CD14-positive monocyte (primary cell): ENCODE data around the gene ARHGAP40. TPM values are rescaled to one million over a fixed set of nuclear protein-coding genes. Genes with fewer than 3 reads are reported as not detected.

Experiments
- DNase-seq, 3 donors: peaks; one replicate each; pipeline ENCODE4 v3.0.0-alpha.2; 2011 to 2022
- H2AFZ ChIP-seq: 2 replicates; pipeline ENCODE4 v1.6.0; 2012; ENCODE audit warnings: mild to moderate bottlenecking, low read depth, low read length, inconsistent platforms; ENCODE audit not compliant: insufficient read depth, poor library complexity, severe bottlenecking
- H3K27ac ChIP-seq, 2 donors: 1 replicate in 1 of 2; 2 replicates in 1 of 2; pipeline ENCODE4 v1.5.1; 2012 to 2013; ENCODE audit warnings: low read length in 2 of 2, control low read depth in 1 of 2, inconsistent platforms in 1 of 2, low read depth in 1 of 2, mild to moderate bottlenecking in 1 of 2
- H3K27me3 ChIP-seq, 2 donors: one replicate each; pipeline versions ENCODE4 v1.6.0 to v1.6.1; 2011 to 2013; ENCODE audit warnings: low read length in 2 of 2; ENCODE audit not compliant: control insufficient read depth in 2 of 2, insufficient read depth in 2 of 2
- H3K36me3 ChIP-seq, 2 donors: replicated peaks in 1 of 2; 1 replicate in 1 of 2; 2 replicates in 1 of 2; pipeline versions ENCODE4 v1.5.1 to v1.6.1; 2012 to 2013; ENCODE audit warnings: low read length in 2 of 2, control low read depth in 1 of 2, inconsistent platforms in 1 of 2, mild to moderate bottlenecking in 1 of 2; ENCODE audit not compliant: insufficient read depth in 2 of 2, control insufficient read depth in 1 of 2
- H3K4me1 ChIP-seq, 2 donors: 1 replicate in 1 of 2; 2 replicates in 1 of 2; pipeline versions ENCODE4 v1.5.1 to v1.6.1; 2012 to 2013; ENCODE audit warnings: low read length in 2 of 2, control low read depth in 1 of 2, inconsistent platforms in 1 of 2, mild to moderate bottlenecking in 1 of 2, moderate library complexity in 1 of 2; ENCODE audit not compliant: insufficient read depth in 2 of 2, control insufficient read depth in 1 of 2
- H3K4me2 ChIP-seq: replicated peaks from 2 replicates; pipeline ENCODE3; 2012; ENCODE audit warnings: low read length, moderate library complexity, mild to moderate bottlenecking; ENCODE audit not compliant: poor library complexity, severe bottlenecking; ENCODE audit errors: extremely low read depth
- H3K4me3 ChIP-seq, 3 experiments: fragments of 200-600 bp in 1 of 3; sonication (generic) in 1 of 3; replicated peaks in 1 of 3; 1 replicate in 2 of 3; 2 replicates in 1 of 3; pipeline ENCODE4 v1.5.1; 2011 to 2013; ENCODE audit warnings: low read length in 3 of 3, mild to moderate bottlenecking in 3 of 3, control low read depth in 2 of 3, low read depth in 2 of 3, inconsistent platforms in 1 of 3, moderate library complexity in 1 of 3
- H3K79me2 ChIP-seq: 2 replicates; pipeline ENCODE4 v1.6.0; 2012; ENCODE audit warnings: mild to moderate bottlenecking, control low read depth, inconsistent platforms, low read length, moderate library complexity; ENCODE audit not compliant: insufficient read depth
- H3K9ac ChIP-seq: 2 replicates; pipeline ENCODE4 v1.6.0; 2017; ENCODE audit warnings: low read length, mild to moderate bottlenecking; ENCODE audit not compliant: insufficient read depth, poor library complexity, severe bottlenecking
- H3K9me3 ChIP-seq, 2 donors: replicated peaks in 1 of 2; 1 replicate in 1 of 2; 2 replicates in 1 of 2; pipeline versions ENCODE4 v1.5.1 to v1.6.1; 2012 to 2013; ENCODE audit warnings: low read length in 2 of 2, control low read depth in 1 of 2; ENCODE audit not compliant: control insufficient read depth in 1 of 2, insufficient read depth in 1 of 2
- H4K20me1 ChIP-seq: 2 replicates; pipeline ENCODE4 v1.6.0; 2012; ENCODE audit warnings: mild to moderate bottlenecking, low read length, control low read depth, moderate library complexity; ENCODE audit not compliant: insufficient read depth
- H3K27ac Mint-ChIP-seq, 7 donors: one replicate each; pipeline ENCODE4 v1.8.0; 2020; ENCODE audit warnings: mild to moderate bottlenecking in 7 of 7, mixed read lengths in 7 of 7, moderate library complexity in 6 of 7, inconsistent platforms in 2 of 7
- H3K27me3 Mint-ChIP-seq, 3 donors: one replicate each; pipeline ENCODE4 v1.8.0; 2021 to 2022; ENCODE audit warnings: low read depth in 3 of 3, mild to moderate bottlenecking in 3 of 3, mixed read lengths in 3 of 3, moderate library complexity in 3 of 3, inconsistent platforms in 1 of 3
- H3K36me3 Mint-ChIP-seq, 2 donors: one replicate each; pipeline ENCODE4 v1.8.0; 2020; ENCODE audit warnings: mixed read lengths in 2 of 2, inconsistent platforms in 1 of 2, mild to moderate bottlenecking in 1 of 2
- H3K4me1 Mint-ChIP-seq: one replicate; pipeline ENCODE4 v1.8.0; 2020; ENCODE audit warnings: mild to moderate bottlenecking, mixed read lengths
- H3K4me3 Mint-ChIP-seq, 2 donors: one replicate each; pipeline ENCODE4 v1.8.0; 2020; ENCODE audit warnings: mild to moderate bottlenecking in 2 of 2, mixed read lengths in 2 of 2, moderate library complexity in 1 of 2
- H3K9me3 Mint-ChIP-seq, 7 donors: one replicate each; pipeline ENCODE4 v1.8.0; 2020 to 2022; ENCODE audit warnings: mixed read lengths in 7 of 7, mild to moderate bottlenecking in 6 of 7, moderate library complexity in 6 of 7, inconsistent platforms in 2 of 7
- WGBS: methylation state at CpG from one replicate; pipeline ENCODE4 v1.1.5; 2013; ENCODE audit warnings: missing lambda C conversion rate; ENCODE audit not compliant: insufficient coverage; 5-methylcytosine and 5-hydroxymethylcytosine counted together
- intact Hi-C, 2 donors: fragments of 100-400 bp; cut with micrococcal nuclease; formaldehyde crosslinking; loops; one replicate each; pipeline versions ENCODE4 v1.15.0 to v1.15.1; 2023
- polyA plus RNA-seq, 3 donors: library from polyadenylated mRNA; depleted of rRNA in 1 of 3; unstranded in 2 of 3; stranded (reverse) in 1 of 3; fragments of 300-500 nt in 2 of 3; fragments of >200 nt in 1 of 3; fragmentation: Illumina TruSeq in 2 of 3; gene quantifications; 1 replicate in 2 of 3; 2 replicates in 1 of 3; pipeline ENCODE4 v1.2.3, GENCODE V29; 2012 to 2021
- TF ChIP-seq, protein P1 (sequence below): fragments of 200-600 bp; IDR thresholded peaks from one replicate; pipeline ENCODE4 v1.8.0; 2022; ENCODE audit warnings: antibody characterized with exemption, mild to moderate bottlenecking

ARHGAP40 gene
- polyA plus RNA-seq, 3 donors = not detected

- 76% methylated on average over 3 of the region's 4 CpGs for WGBS
- Histone ChIP-seq H3K9me3 (no peaks in the 10 kb centered on the region), H4K20me1 (no peaks in the 10 kb centered on the region), H3K9ac (no peak overlapping the region), H3K36me3 (peaks cover 0 to 8% of the 10 kb centered on the region in 2 donors), H2AFZ (no peak overlapping the region), H3K27ac (no peak overlapping the region), H3K4me1 (no peaks in the 10 kb centered on the region), H3K4me2 (no peak overlapping the region), H3K4me3 (no peak overlapping the region), H3K27me3 (no peaks in the 10 kb centered on the region), H3K79me2 (no peaks in the 10 kb centered on the region)
- peaks cover 4 to 11% (median 8%) of the 10 kb centered on the region in 3 donors for H3K27me3 Mint-ChIP-seq
- H3K9me3 Mint-ChIP-seq = no peaks in the 10 kb centered on the region
- H3K36me3 Mint-ChIP-seq = peaks cover 6 to 8% of the 10 kb centered on the region in 2 donors
- DNase-seq = no peak
- TF ChIP-seq, protein P1, sequence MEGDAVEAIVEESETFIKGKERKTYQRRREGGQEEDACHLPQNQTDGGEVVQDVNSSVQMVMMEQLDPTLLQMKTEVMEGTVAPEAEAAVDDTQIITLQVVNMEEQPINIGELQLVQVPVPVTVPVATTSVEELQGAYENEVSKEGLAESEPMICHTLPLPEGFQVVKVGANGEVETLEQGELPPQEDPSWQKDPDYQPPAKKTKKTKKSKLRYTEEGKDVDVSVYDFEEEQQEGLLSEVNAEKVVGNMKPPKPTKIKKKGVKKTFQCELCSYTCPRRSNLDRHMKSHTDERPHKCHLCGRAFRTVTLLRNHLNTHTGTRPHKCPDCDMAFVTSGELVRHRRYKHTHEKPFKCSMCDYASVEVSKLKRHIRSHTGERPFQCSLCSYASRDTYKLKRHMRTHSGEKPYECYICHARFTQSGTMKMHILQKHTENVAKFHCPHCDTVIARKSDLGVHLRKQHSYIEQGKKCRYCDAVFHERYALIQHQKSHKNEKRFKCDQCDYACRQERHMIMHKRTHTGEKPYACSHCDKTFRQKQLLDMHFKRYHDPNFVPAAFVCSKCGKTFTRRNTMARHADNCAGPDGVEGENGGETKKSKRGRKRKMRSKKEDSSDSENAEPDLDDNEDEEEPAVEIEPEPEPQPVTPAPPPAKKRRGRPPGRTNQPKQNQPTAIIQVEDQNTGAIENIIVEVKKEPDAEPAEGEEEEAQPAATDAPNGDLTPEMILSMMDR = no peak
- H3K27ac Mint-ChIP-seq = peak overlapping the region in 1 of 7 donors; percentile 66
- H3K4me3 Mint-ChIP-seq = no peak overlapping the region
- intact Hi-C loops = no loop called here
- no peaks in the 10 kb centered on the region for H3K4me1 Mint-ChIP-seq
Observed at GRCh38 chr20:38581830-38582358, 19.7 kb upstream of the ARHGAP40 start.

DNA sequence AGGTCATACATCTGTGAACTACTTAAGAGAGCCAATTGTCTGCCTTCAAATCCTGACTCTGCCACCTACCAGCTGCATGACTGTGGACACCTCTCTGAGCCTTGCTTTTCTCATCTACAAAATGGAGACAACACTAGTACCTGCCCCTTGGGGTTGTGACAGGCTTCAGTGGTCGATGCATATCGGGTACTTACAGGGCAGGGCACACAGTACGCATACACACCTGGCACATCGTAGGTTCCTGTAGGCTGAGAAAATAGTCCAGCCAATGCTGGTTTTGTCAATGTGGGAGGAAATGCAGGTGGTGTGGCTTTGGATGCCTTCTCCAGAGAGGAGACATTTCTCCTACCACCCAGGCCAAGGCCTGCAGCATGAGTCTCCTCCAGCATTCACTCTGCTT, 18.3 kb upstream of the ARHGAP40 start:
- H3K9me3 Mint-ChIP-seq = no peaks in the 10 kb centered on the region
- no peak overlapping the region for H3K4me2 ChIP-seq
- no peaks in the 10 kb centered on the region for H3K9me3 ChIP-seq
- no peaks in the 10 kb centered on the region for H4K20me1 ChIP-seq
- WGBS = no CpG with 5 or more reads among the region's 4 CpGs
- H3K4me1 Mint-ChIP-seq = no peaks in the 10 kb centered on the region
- no peak overlapping the region for H3K4me3 Mint-ChIP-seq
- no peak overlapping the region for H2AFZ ChIP-seq
- intact Hi-C loops = no loop called here
- H3K27ac ChIP-seq = no peak overlapping the region
- H3K36me3 Mint-ChIP-seq = no peaks in the 10 kb centered on the region
- no peaks in the 10 kb centered on the region for H3K36me3 ChIP-seq
- no peaks in the 10 kb centered on the region for H3K27me3 ChIP-seq
- no peak overlapping the region for H3K27ac Mint-ChIP-seq
- no peaks in the 10 kb centered on the region for H3K79me2 ChIP-seq
- no peaks in the 10 kb centered on the region for H3K4me1 ChIP-seq
- no peak overlapping the region for H3K9ac ChIP-seq
- TF ChIP-seq, protein P1 = no peak
- peaks cover 4 to 13% (median 12%) of the 10 kb centered on the region in 3 donors for H3K27me3 Mint-ChIP-seq
- no peak for DNase-seq
- no peak overlapping the region for H3K4me3 ChIP-seq
